NCI-H446 treated with DMSO at 0.1 percent for 48 hours (cell line): ENCODE results near the gene CRCP.
A peak's percentile ranks its signal among the peaks of the same experiment; 100 is the strongest.
"Not testable (repeated sequence)": the region's sequence is repeated elsewhere in the genome, so short reads cannot be mapped to it uniquely, and the experiment has no call there.

ENCODE experiments used
- DNase-seq: peaks from one replicate; lab custom pipeline; 2025; lab: John Stamatoyannopoulos, UW

CRCP gene

DNA sequence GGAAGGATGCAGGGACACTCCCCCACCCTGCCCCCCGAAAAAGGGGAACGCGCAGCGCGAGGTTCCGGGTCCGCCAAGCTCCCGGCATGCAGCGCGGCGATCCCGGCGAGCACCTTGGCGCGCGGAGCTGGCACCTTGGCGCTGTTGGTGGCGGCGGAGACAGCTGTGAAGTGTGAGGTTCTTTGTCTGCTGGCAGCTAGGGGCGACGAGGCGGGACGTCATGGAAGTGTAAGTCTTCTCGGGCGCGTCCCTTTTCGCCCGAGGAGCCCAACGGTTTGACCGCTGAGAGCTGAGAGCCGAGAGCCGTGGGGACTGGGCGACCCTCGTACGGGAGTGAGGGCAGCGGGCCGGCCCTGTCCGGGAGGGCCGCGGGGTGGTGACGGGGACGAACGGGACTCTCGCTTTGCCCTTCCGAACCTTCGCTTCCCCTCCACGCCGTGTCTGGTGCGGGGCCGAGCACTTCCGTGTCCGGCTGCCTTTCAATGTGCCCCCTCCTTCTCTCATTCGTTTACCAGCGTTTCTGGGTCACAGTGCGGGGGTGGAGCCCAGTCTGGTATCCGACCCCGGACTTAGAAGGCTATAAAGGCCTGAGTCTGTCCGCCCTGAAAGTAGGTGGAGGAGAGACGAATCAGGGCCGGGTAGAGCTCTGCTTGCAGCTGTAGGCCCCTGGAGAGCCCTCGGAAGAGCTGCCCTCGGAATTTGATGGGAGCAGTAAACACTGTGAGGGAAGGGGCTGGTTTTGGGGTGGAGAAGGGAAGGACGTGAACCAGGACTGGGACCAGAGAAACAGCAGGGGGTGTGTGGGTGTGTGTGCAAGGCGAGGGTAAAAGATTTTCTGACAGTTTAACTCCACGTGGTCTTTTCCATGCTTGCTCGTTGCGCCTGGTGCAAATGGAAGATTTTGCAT lies at the start of gene CRCP:
Gene CRCP (plus strand): TSS at position 105 of the 907 bp plus-strand sequence. CDS start 116 bp downstream, at position 221.
- DNase-seq: peak; percentile 33

DNA sequence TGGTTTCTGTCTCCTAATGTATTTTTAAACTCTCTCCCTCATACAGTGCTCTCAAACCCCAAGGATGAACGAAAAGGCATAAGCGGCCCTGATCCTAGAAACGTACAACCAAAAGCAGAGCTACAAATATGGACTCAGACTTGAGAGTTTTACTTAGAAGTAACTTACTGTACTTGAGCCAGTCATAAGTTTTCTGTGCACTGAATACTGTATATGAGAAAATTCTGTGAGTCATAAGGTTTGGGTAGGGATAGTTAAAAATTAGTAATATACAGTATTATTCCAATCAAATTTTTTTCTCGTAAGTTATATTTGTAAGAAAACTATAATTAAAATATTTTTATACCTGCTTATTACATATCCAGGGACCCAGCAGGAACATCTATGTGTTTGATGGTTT lies 44.9 kb upstream of the CRCP start:
- no peak for DNase-seq

DNA sequence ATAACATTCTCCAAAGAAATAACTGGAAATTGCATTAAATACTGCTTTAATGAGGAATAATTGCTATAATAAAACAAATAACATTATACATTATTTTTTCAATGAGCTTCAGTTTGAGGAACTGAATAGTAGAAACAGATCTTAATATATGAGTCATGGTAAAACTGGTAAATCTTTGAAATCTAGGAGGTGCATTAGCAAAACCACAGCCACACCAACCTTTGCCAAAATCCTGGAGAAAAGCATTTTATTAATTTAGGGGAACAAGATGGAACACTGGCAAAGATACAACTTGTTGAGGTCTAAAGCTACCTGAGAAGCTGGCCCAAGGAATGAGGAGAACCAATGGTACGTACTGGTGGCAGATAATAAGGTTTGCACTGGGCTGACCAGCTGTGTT lies 44.4 kb upstream of the CRCP start:
- no peak for DNase-seq

DNA sequence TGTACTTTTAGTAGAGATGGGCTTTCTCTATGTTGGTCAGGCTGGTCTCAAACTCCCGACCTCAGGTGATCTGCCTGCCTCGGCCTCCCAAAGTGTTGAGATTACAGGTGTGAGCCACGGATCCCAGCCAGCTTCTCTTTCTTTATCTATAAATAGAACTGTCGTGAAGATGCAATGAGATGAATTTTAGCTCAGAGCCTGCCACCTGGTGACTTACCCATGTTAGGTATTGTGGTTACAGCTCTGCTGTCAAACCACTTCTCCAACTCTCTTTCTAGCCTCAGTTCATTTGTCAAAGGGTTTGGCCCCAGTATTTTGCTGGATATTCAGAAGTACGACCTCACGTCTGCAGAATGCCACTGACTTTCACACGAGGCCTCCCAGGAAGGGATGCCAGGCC lies 42.4 kb upstream of the CRCP start:
- DNase-seq: not testable (repeated sequence)

DNA sequence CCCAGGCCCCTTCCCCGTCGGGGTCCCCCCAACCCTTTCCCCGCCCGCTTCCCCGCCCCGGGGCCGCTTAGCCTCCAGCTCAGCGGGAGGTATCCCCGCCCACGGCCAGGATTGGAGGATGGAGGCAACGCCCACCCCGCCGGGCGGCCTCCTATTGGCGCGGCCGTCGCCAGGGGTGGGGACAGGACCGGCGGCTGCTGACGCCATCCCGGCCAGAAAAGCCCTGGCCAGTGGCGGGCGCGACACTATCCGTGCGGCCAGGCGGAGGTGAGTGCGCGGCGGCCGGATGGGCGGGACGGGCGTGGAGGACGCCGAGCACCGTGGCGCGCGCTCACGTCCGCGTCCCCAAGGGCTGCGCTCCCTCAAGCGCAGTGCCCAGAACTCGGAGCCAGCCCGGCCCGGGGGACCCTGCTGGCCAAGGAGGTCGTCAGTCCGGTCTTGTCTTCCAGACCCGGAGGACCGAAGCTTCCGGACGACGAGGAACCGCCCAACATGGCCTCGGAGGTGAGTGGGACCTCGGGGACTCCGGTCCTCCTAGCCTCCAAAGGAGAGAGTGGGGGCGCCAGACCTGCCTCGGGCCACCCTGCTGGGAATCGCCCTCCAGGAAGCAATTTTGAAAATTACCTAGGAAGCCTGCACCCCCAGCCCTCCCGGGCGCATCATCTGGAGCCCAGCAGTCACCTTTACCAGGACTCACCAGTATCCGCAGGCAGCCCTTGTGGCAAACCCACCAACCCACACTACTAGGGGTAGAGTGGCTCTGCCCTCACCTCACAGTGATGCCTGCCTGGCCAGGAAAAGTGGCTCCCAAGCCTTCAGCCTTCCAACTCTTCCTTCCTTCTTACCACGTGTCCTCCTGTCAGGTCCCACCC lies 38.8 kb upstream of the CRCP start, which contains the start of gene ASL:
Gene ASL (plus strand): TSS at position 230 of the 872 bp plus-strand sequence. CDS start 263 bp downstream, at position 493.
- peak; percentile 68 for DNase-seq

DNA sequence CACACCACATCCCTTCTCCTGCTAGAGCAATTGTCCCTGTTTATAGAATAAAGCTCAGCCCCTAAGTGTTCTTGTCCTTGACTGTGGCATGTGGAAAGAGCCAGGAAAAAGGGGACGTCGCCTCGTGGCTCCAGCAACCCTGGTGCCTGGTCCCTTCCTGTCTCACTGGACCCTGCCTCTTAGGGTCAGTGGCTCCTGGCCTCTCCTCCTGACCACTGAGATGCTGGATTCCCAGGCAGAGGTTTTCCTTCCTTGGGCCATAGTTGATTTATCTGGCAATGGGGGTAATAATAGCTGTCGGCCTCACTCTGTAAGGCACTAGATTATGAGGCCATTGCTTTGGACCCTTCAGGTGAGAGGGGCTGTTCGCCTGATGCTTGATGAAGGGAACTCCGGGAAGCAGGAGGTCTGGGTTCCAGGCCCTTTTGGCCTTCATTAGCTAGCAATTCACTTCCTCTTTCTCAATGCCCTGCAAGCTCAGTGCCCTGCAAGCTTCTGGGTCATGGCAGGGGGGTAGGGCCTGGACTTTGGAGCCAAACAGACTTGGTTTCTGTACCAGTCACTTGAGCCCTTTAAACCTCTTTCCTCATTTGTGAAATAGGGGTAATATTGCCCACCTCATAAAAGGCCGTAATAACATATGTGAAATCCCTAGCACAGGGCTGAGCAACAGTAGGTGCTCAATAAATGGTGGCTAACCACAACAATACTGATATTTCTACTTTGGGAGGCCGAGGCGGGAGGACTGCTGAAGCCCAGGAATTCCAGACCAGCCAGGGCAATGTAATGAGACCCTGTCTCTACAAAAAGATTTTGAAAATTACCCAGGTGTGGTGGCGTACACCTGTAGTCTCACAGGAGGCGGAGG lies 38.0 kb upstream of the CRCP start:
- no peak for DNase-seq

DNA sequence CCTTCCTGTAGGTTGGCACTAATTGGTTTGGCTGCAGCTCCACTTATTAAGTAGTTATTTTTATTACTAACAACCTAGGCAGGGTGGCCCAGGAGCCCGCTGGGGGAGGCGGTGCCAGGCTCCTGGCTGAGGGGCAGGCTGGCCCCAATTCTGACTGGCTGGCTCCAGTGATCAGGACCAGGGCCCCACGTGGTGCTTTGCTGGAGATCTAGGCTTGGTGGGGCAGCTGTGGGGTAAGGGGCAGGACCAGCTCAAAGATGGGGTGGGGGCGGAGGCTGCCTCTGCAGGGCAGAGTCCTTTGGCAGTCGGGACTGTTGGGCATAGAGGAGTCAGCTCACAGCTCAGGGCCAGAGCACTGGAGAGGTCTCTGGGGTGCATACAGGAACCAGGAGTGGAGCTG lies 36.6 kb upstream of the CRCP start:
- DNase-seq: no peak

DNA sequence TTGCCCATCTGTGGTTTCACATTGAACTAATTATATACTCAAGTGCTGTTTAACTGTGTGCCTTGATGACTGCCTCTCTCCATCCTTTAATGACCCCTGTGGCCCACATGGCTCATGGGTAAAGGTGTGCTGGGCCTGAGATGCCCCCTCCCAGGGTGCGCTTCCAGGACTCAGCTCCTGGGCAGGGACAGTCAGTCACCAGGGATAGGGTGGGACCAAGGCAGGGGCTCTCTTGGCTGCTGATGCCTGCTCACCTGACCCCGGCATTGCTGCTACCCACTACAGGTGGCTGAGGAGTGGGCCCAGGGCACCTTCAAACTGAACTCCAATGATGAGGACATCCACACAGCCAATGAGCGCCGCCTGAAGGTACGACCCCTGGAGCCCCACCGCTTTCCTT lies 32.6 kb upstream of the CRCP start:
- no peak for DNase-seq

DNA sequence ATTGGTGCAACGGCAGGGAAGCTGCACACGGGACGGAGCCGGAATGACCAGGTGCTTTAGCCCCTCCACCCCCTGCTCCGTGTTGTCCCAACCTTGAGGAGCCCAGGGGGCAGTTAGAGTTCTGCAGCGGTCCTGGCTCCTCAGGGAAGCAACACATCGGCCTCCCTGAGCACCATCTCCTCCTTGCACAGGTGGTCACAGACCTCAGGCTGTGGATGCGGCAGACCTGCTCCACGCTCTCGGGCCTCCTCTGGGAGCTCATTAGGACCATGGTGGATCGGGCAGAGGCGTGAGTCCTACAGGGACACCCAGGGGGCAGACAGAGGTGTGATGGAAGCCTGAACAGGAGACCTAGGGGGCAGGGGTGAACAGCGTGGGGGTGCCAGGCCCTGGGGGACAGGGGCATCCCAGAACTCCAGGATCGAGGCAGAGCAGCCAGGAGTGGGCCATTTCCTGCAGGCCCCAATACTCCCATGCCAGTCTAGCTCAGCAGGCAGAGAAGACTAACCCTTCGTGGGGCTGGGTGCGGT lies 31.7 kb upstream of the CRCP start:
- no peak for DNase-seq

DNA sequence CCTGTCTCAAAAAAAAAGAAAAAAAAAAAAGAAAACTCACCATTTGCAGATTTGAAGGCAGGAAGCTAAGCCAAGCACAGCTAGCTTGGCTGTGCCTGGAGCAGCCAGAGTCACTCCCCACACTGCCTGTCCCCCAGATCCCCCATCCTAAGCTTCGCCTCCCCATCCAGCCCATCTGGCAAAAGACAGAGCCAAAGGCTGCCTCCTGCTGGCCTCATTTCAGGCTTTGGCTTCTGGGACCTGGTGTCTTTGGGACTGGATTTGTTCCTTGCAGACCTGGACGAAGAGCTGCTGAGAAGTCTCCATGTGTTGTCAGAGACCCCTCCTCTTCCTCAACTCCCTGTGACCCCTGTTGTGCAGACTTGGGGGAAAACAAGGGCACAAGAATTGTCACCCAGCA lies 31.0 kb upstream of the CRCP start:
- DNase-seq: no peak

DNA sequence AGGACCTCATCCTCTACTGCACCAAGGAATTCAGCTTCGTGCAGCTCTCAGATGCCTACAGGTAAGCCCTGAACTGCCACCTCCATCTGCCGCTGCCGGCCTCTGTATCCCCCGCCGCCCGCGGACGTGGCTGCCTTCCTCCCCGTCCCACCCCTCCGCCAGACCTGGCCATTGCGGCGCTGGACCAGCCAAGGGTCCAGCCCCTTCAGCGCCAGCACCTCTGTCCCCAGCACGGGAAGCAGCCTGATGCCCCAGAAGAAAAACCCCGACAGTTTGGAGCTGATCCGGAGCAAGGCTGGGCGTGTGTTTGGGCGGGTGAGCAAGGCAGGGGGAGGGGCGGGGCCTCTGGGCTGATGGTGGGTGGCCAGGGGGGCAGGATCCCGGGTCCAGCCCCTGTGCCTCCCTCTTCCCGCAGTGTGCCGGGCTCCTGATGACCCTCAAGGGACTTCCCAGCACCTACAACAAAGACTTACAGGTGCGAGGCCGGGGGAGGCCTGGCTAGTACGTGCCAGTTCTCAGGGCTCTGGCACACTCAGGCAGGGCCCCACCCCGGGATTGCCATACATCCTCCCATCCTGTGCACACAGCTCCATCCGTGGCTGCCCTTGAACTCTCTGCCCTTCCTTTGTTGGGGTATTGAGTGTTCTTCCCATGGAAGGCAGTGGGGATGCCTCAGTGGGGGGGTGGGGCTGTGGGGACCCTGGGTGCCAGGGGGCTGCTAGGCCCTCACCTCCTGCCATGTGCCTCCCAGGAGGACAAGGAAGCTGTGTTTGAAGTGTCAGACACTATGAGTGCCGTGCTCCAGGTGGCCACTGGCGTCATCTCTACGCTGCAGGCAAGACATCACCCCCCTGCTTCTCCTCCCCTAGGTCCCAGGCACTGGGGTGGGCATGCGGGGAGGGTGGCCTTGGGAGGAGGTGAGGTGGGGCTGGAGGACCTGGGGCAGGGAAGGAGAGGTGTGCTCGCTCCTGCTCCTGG lies 25.5 kb upstream of the CRCP start:
- no peak for DNase-seq

DNA sequence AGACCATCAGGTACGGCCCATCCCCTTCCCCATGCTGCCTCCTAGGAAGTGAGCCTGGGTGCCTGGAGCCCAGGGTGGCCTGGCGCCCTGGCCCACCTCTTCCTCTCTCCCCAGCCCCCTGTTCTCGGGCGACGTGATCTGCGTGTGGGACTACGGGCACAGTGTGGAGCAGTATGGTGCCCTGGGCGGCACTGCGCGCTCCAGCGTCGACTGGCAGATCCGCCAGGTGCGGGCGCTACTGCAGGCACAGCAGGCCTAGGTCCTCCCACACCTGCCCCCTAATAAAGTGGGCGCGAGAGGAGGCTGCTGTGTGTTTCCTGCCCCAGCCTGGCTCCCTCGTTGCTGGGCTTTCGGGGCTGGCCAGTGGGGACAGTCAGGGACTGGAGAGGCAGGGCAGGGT lies 22.0 kb upstream of the CRCP start:
- no peak for DNase-seq

DNA sequence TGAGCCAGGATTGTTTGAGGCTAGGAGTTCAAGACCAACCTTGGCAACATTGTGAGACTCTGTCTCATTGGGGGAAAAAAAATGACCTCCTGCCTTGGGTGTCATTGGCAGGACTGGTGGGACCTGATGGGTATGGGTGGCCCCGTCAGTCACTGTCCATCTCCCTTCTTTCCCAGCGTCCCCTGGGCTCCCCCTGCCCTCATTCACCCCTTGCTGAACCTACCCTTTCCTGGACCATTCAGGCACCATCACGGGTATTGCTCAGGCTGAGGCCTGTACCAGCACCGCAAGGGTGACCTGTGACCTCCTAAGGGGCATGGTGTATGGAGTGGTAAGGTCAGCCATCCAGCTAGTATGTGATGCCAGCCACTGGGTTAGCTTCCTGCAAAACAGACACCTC lies 19.6 kb upstream of the CRCP start:
- no peak for DNase-seq

DNA sequence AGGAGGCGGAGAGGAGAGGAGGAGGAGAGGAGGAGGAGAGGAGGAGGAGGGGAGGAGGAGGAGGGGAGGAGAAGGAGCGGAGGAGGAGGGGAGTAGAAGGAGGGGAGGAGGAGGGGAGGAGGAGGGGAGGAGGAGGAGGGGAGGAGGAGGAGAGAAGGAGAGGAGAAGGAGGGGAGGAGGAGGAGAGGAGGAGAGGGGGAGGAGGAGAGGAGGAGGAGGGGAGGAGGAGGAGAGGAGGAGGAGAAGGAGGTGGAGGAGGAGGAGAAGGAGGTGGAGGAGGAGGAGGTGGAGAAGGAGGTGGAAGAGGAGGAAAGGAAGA lies 15.5 kb upstream of the CRCP start:
- DNase-seq: no peak

DNA sequence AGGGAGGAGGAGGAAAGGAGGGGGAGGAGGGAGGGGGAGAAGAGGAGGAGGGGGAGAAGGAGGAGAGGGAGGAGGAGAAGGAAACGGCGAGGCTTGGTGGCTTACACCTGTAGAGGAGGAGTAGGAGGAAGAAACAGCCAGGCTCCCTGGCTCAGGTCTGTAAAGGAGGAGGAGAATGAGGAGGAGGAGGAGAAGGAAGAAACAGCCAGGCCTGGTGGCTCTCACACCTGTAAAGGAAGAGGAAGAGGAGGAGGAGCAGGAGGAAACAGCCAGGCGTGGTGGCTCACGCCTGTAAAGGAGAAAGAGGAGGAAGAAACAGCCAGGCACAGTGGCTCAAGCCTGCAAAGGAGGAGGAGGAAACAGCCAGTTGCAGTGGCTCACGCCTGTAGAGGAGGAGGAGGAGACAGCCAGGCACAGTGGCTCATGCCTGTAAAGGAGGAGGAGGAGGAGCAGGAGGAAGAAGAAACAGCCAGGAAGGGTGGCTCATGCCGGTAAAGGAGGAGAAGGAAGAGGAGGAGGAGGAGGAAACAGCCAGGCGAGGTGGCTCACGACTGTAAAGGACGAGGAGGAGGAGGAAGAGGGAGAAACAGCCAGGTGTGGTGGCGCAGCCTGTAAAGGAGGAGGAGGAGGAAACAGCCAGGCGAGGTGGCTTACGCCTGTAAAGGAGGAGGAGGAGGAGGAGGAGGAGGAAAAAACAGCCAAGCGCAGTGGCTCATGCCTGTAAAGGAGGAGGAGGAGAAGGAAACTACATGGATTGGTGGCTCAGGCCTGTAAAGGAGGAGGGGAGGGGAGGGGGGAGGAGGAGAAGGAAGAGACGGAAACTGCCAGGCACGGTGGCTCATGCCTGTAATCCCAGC lies 14.9 kb upstream of the CRCP start:
- DNase-seq: no peak

DNA sequence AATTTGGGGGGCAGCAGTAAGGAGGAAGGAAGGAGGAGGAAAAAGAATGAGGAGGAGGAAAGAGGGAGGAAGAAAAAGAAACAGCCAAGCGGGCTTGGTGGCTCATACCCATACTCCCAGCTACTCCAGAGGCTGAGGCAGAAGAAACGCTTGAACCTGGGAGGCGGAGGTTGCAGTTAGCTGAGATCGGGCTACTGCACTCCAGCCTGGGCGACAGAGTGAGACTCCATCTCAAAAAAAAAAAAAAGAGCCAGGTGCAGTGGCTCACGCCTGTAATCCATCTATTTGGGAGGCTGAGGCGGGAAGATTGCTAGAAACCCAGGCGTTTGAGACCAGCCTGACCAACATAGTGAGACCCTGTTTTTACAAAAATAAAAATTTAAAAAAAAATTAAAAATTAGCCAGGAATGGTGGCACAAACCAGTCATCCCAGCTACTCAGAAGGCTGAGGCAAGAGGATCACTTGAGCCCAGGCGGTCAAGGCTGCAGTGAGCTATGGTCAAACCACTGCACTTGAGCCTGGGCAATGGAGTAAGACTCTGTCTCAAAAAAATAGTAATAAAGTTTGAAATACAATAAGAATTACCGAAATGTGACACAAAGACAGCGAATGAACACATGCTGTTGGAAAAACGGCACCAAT lies 14.1 kb upstream of the CRCP start:
- DNase-seq: no peak

DNA sequence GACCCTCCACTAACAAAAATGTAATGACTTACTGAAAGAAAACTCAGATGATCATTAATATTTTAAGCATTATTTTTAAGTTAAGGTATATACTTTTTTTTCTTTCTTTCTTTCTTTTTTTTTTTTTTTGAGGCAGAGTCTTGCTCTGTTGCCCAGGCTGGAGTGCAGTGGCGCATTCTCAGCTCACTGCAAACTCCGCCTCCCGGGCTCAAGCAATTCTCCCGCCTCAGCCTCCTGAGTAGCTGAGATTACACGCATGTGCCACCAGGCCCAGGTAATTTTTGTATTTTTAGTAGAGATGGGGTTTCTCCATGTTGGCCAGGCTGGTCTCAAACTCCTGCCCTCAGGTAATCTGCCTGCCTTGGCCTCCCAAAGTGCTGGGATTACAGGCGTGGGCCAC lies 12.5 kb upstream of the CRCP start:
- not testable (repeated sequence) for DNase-seq

DNA sequence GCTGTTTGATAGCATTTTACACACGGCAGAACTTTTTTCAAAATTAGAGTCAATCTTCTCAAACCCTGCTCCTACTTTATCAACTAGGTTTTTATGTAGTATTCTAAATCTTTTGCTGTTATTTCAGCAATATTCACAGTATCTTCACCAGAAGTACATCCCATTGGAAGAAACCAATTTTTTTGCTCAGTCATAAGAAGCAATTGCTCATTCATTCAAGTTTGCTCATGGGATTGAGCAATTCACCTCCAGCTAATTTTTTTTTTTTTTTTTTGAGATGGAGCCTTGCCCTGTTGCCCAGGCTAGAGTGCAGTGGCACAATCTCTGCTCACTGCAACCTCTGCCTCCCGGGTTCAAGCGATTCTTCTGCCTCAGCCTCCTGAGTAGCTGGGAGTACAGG lies 10.7 kb upstream of the CRCP start:
- not testable (repeated sequence) for DNase-seq

DNA sequence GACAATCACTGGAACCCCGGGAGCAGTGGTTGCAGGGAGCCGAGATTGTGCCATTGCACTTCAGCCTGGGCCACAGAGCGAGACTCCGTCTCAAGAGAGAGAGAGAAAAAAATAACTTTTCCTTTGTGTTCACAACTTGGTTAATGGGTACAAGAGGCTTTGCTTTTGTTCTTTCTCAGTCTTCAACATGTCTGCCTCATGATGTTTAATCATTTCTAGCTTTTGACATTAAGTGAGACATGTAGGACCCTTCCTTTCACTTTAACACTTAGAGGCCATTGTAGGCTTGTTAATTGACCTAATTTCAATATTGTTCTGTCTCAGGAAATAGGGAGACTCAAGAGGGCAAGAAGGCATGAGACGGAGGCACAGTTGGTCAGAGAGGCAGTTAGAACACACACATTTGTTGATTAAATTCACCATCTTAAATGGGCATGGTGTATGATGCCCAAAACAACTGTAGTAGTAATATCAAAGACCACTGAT lies 9.3 kb upstream of the CRCP start:
- DNase-seq: no peak
